Small intestine (tissue), 7 donors: ENCODE results near the gene C2orf15. TPM values are rescaled to one million over a fixed set of nuclear protein-coding genes. Genes with fewer than 3 reads are reported as not detected.
A peak's percentile ranks its signal among the peaks of the same experiment; 100 is the strongest.
"Not testable (repeated sequence)": the region's sequence is repeated elsewhere in the genome, so short reads cannot be mapped to it uniquely, and the experiment has no call there.

Experiments
- DNase-seq, 2 donors: peaks; one replicate each; pipeline versions ENCODE4 v3.0.0 to v3.0.0-alpha.2; 2013
- FAIRE-seq: peaks from 2 replicates; lab custom pipeline; 2012; peaks lifted over from hg19 to GRCh38; lab: Jason Lieb, UNC
- H3K27ac ChIP-seq, 3 donors: one replicate each; pipeline ENCODE4 v1.5.1; 2013; ENCODE audit warnings: low read length in 2 of 3, mild to moderate bottlenecking in 2 of 3, control low read depth in 1 of 3, inconsistent platforms in 1 of 3, low read depth in 1 of 3, moderate library complexity in 1 of 3
- H3K27me3 ChIP-seq, 3 donors: one replicate each; pipeline ENCODE4 v1.6.1; 2013; ENCODE audit warnings: low read length in 3 of 3, inconsistent platforms in 1 of 3; ENCODE audit not compliant: control insufficient read depth in 3 of 3, insufficient read depth in 3 of 3
- H3K36me3 ChIP-seq, 3 donors: one replicate each; pipeline ENCODE4 v1.6.1; 2013; ENCODE audit warnings: low read length in 3 of 3, inconsistent platforms in 1 of 3, low read depth in 1 of 3, mild to moderate bottlenecking in 1 of 3, moderate library complexity in 1 of 3; ENCODE audit not compliant: control insufficient read depth in 3 of 3, insufficient read depth in 2 of 3
- H3K4me1 ChIP-seq, 3 donors: one replicate each; pipeline ENCODE4 v1.6.1; 2013; ENCODE audit warnings: low read length in 2 of 3, inconsistent platforms in 1 of 3, low read depth in 1 of 3, mild to moderate bottlenecking in 1 of 3, moderate library complexity in 1 of 3; ENCODE audit not compliant: control insufficient read depth in 3 of 3, insufficient read depth in 2 of 3
- H3K4me3 ChIP-seq, 3 donors: one replicate each; pipeline ENCODE4 v1.5.1; 2013; ENCODE audit warnings: low read length in 3 of 3, control low read depth in 1 of 3, inconsistent platforms in 1 of 3, low read depth in 1 of 3, mild to moderate bottlenecking in 1 of 3, moderate library complexity in 1 of 3
- H3K9me3 ChIP-seq, 2 donors: one replicate each; pipeline ENCODE4 v1.6.1; 2013; ENCODE audit warnings: low read depth in 1 of 2, low read length in 1 of 2; ENCODE audit not compliant: control insufficient read depth in 2 of 2, insufficient read depth in 1 of 2
- WGBS, 3 donors: extraction: QIAGEN DNeasy Blood & Tissue Kit; methylation state at CpG; one replicate each; pipeline ENCODE4 v1.1.7; 2013; 5-methylcytosine and 5-hydroxymethylcytosine counted together
- polyA plus RNA-seq, 4 donors: library from polyadenylated mRNA; stranded (reverse) in 3 of 4; unstranded in 1 of 4; fragments of 200-250 nt in 3 of 4; fragments of 120-200 nt in 1 of 4; gene quantifications; one replicate each; pipeline versions ENCODE4 v1.2.1 to v1.2.3, GENCODE V29; 2013
- donor health status: healthy with polysubstance abuse.
- donor health status: control.
- donor health status: control.
- donor health status: Bipolar disorder and iron deficiency.
- donor health status: healthy.

C2orf15 gene
- polyA plus RNA-seq, 4 donors: 1.4 to 10.0 (median 5.2) TPM

GRCh38 chr2:99180755-99181623 lies 39.5 kb downstream of the C2orf15 start, which contains the start of the genes MITD1 and MRPL30:
Gene MITD1 (minus strand): TSS chr2:99181058. CDS start chr2:99180981, 77 bp downstream.
Gene MRPL30 (plus strand): TSS chr2:99181184. CDS start chr2:99186204, 5,020 bp downstream.
- H3K9me3 ChIP-seq: no peaks in the 10 kb centered on the region

GRCh38 chr2:99181624-99182000 lies 40.1 kb downstream of the C2orf15 start:
- Histone ChIP-seq H3K4me3 (peak overlapping the region; percentile 62 to 74 (median 64)), H3K36me3 (no peaks in the 10 kb centered on the region), H3K27me3 (no peaks in the 10 kb centered on the region), H3K9me3 (no peaks in the 10 kb centered on the region), H3K27ac (peak overlapping the region in 1 of 3 donors; percentile 80), H3K4me1 (peaks cover 0 to 8% (median 3%) of the 10 kb centered on the region in 3 donors)
- DNase-seq (peak in 1 of 2 donors; percentile 11), FAIRE-seq (no peak)
- 0 to 5% (median 2%) methylated on average over 4 of the region's 4 CpGs for WGBS, 3 donors

More at GRCh38 chr2:99180755-99181623, 39.5 kb downstream of the C2orf15 start, which contains the start of the genes MITD1 and MRPL30:
- FAIRE-seq: no peak
- no peaks in the 10 kb centered on the region for H3K27me3 ChIP-seq
- WGBS, 3 donors: 0 to 1% (median 0%) methylated on average over 39 of the region's 39 CpGs
- DNase-seq: peak; percentile 97 to 98
- peaks cover 0 to 8% (median 3%) of the 10 kb centered on the region in 3 donors for H3K4me1 ChIP-seq
- H3K4me3 ChIP-seq: peak within 1 kb of the TSS; percentile 62 to 74 (median 64)
- peak within 1 kb of the TSS; percentile 76 to 91 (median 80) for H3K27ac ChIP-seq
- H3K36me3 ChIP-seq: no peaks in the 10 kb centered on the region

GRCh38 chr2:99183025-99183424 lies 41.5 kb downstream of the C2orf15 start:
- WGBS, 3 donors: 96 to 100% (median 97%) methylated on average over 3 of the region's 3 CpGs
- no peak for DNase-seq
- H3K4me3 ChIP-seq: no peak overlapping the region
- H3K27ac ChIP-seq: no peak overlapping the region
- H3K9me3 ChIP-seq: no peaks in the 10 kb centered on the region
- no peaks in the 10 kb centered on the region for H3K27me3 ChIP-seq
- H3K4me1 ChIP-seq: peaks cover 0 to 8% (median 3%) of the 10 kb centered on the region in 3 donors
- peaks cover 0 to 2% (median 0%) of the 10 kb centered on the region in 3 donors for H3K36me3 ChIP-seq
- FAIRE-seq: no peak

GRCh38 chr2:99184811-99185210 lies 43.3 kb downstream of the C2orf15 start:
- FAIRE-seq: no peak
- 63 to 78% (median 65%) methylated on average over 6 of the region's 6 CpGs for WGBS, 3 donors

GRCh38 chr2:99187011-99187410 lies 45.5 kb downstream of the C2orf15 start:
- DNase-seq (no peak), FAIRE-seq (no peak)
- no peak overlapping the region for H3K27ac ChIP-seq
- H3K27me3 ChIP-seq: no peaks in the 10 kb centered on the region
- no peaks in the 10 kb centered on the region for H3K4me1 ChIP-seq
- peaks cover 0 to 13% (median 7%) of the 10 kb centered on the region in 3 donors for H3K36me3 ChIP-seq
- no peak overlapping the region for H3K4me3 ChIP-seq
- no peaks in the 10 kb centered on the region for H3K9me3 ChIP-seq

More at GRCh38 chr2:99184811-99185210, 43.3 kb downstream of the C2orf15 start:
- H3K4me3 ChIP-seq: no peak overlapping the region
- no peak for DNase-seq
- peaks cover 0 to 7% (median 4%) of the 10 kb centered on the region in 3 donors for H3K36me3 ChIP-seq
- peaks cover 0 to 3% (median 2%) of the 10 kb centered on the region in 3 donors for H3K4me1 ChIP-seq
- no peaks in the 10 kb centered on the region for H3K27me3 ChIP-seq
- no peak overlapping the region for H3K27ac ChIP-seq
- no peaks in the 10 kb centered on the region for H3K9me3 ChIP-seq

GRCh38 chr2:99188357-99188756 lies 46.9 kb downstream of the C2orf15 start:
- 91 to 96% (median 94%) methylated on average over 3 of the region's 3 CpGs for WGBS, 3 donors
- Histone ChIP-seq H3K4me3 (no peak overlapping the region), H3K9me3 (no peaks in the 10 kb centered on the region), H3K27me3 (no peaks in the 10 kb centered on the region), H3K27ac (no peak overlapping the region), H3K4me1 (no peaks in the 10 kb centered on the region), H3K36me3 (peaks cover 0 to 13% (median 7%) of the 10 kb centered on the region in 3 donors)
- DNase-seq (no peak), FAIRE-seq (no peak)

DNA sequence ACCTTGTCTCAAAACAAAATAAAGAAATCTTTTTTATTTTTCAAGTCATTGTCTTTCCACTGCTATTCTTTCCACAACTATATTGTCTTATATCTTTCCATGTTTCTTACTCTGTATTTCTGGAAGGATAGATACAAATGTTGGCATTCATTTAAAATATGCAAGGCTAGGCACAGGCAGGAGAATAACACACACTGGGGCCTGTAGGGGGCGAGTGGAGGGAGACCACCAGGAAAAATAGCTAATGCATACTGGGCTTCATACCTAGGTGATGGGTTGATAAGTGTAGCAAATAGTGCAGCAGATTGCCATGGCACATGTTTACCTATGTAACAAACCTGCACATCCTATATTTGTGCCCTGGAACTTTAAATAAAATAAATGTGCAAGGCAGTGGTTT lies 49.0 kb downstream of the C2orf15 start:
- FAIRE-seq (no peak), DNase-seq (no peak)
- Histone ChIP-seq H3K36me3 (peaks cover 0 to 13% (median 9%) of the 10 kb centered on the region in 3 donors), H3K9me3 (no peaks in the 10 kb centered on the region), H3K4me1 (no peaks in the 10 kb centered on the region), H3K4me3 (no peak overlapping the region), H3K27me3 (no peaks in the 10 kb centered on the region), H3K27ac (no peak overlapping the region)
- WGBS, 3 donors: 91 to 94% (median 94%) methylated on average over 1 of the region's 1 CpG

- H3K27me3 ChIP-seq, DNase-seq, H3K4me3 ChIP-seq, H3K4me1 ChIP-seq, H3K27ac ChIP-seq, FAIRE-seq, H3K9me3 ChIP-seq: not testable (repeated sequence)
- H3K36me3 ChIP-seq: peaks cover 0 to 15% (median 15%) of the 10 kb centered on the region in 3 donors
- WGBS, 3 donors: 95 to 100% (median 99%) methylated on average over 4 of the region's 4 CpGs
These were observed 50.9 kb downstream of the C2orf15 start for GRCh38 chr2:99192364-99192763.
